ENCODE measurements around the gene ATP8B4.
A peak's percentile ranks its signal among the peaks of the same experiment; 100 is the strongest.
"Not testable (repeated sequence)": the region's sequence is repeated elsewhere in the genome, so short reads cannot be mapped to it uniquely, and the experiment has no call there.

The ATP8B4 gene, protein sequence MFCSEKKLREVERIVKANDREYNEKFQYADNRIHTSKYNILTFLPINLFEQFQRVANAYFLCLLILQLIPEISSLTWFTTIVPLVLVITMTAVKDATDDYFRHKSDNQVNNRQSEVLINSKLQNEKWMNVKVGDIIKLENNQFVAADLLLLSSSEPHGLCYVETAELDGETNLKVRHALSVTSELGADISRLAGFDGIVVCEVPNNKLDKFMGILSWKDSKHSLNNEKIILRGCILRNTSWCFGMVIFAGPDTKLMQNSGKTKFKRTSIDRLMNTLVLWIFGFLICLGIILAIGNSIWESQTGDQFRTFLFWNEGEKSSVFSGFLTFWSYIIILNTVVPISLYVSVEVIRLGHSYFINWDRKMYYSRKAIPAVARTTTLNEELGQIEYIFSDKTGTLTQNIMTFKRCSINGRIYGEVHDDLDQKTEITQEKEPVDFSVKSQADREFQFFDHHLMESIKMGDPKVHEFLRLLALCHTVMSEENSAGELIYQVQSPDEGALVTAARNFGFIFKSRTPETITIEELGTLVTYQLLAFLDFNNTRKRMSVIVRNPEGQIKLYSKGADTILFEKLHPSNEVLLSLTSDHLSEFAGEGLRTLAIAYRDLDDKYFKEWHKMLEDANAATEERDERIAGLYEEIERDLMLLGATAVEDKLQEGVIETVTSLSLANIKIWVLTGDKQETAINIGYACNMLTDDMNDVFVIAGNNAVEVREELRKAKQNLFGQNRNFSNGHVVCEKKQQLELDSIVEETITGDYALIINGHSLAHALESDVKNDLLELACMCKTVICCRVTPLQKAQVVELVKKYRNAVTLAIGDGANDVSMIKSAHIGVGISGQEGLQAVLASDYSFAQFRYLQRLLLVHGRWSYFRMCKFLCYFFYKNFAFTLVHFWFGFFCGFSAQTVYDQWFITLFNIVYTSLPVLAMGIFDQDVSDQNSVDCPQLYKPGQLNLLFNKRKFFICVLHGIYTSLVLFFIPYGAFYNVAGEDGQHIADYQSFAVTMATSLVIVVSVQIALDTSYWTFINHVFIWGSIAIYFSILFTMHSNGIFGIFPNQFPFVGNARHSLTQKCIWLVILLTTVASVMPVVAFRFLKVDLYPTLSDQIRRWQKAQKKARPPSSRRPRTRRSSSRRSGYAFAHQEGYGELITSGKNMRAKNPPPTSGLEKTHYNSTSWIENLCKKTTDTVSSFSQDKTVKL

GRCh38 chr15:50119063-50120040 is at the start of gene ATP8B4:
ATP8B4 (minus strand) TSS chr15:50119233; CDS start chr15:50106966, 12,267 bp downstream.
- DNase-seq = no peak
- H3K9me3 Mint-ChIP-seq = peaks cover 14% of the 10 kb centered on the region in 2 donors
- peak within 1 kb of the TSS; percentile 56 to 82 for H3K4me3 Mint-ChIP-seq
- peak; percentile 67 for ATAC-seq
- H3K27ac Mint-ChIP-seq = peak within 1 kb of the TSS; percentile 64 to 92
- peaks cover 30% of the 10 kb centered on the region for H3K4me1 Mint-ChIP-seq
- H3K27me3 Mint-ChIP-seq = peaks cover 7% of the 10 kb centered on the region

- H3K4me1 Mint-ChIP-seq = peaks cover 7% of the 10 kb centered on the region
- DNase-seq (no peak), ATAC-seq (no peak)
- H3K9me3 Mint-ChIP-seq = peaks cover 8 to 12% of the 10 kb centered on the region in 2 donors
- H3K27me3 Mint-ChIP-seq = peaks cover 59% of the 10 kb centered on the region
- no peak overlapping the region for H3K27ac Mint-ChIP-seq
- H3K4me3 Mint-ChIP-seq = no peak overlapping the region
Measured at GRCh38 chr15:50168379-50168778, 49.3 kb upstream of the ATP8B4 start.

- peaks cover 70% of the 10 kb centered on the region for H3K27me3 Mint-ChIP-seq
- H3K27ac Mint-ChIP-seq = no peak overlapping the region
- ATAC-seq (no peak), DNase-seq (no peak)
- peaks cover 7% of the 10 kb centered on the region for H3K4me1 Mint-ChIP-seq
- no peak overlapping the region for H3K4me3 Mint-ChIP-seq
- H3K9me3 Mint-ChIP-seq = peaks cover 8 to 18% of the 10 kb centered on the region in 2 donors
Measured at GRCh38 chr15:50167110-50167509, 48.1 kb upstream of the ATP8B4 start.

DNA sequence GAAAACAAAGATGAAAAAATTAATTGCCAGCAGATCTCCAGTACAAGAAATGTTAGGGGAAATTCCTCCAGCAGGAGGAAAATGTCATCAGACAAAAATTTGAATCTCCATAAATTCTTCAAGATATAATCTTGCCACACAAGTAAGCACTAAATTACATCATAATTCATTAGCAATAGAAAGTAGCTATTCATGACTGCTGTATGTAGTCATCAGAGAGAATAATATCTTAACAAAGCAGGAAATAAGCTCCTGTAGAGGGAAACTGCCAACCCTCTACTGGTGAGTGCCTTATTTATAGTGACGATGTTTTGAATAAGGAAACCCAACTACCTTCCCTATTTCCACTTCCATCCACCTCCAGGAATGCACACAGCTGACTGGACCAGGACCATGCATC is 47.2 kb upstream of the ATP8B4 start:
- H3K4me1 Mint-ChIP-seq = peaks cover under 1% of the 10 kb centered on the region
- peaks cover 70% of the 10 kb centered on the region for H3K27me3 Mint-ChIP-seq
- peaks cover 1 to 12% of the 10 kb centered on the region in 2 donors for H3K9me3 Mint-ChIP-seq
- ATAC-seq = no peak
- no peak for DNase-seq
- no peak overlapping the region for H3K27ac Mint-ChIP-seq
- no peak overlapping the region for H3K4me3 Mint-ChIP-seq

DNA sequence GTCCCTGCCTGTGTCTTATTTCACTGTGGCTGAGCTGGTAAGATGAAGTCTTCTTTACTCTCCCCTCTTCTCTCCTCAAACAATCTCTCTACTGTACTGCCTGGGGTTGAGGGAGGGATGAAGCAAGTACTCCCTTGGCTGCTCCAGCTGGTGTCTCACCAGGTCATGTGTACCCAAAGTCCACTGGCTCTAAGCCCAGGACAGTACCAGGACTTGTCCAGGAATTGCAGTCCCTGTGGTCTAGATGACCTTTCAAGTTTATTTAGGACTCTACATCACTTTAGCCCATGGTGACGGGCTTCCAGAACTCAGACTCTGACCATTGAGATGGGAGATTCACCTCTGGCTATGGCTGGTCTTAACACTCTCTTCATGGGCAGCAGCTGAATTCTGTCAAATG is 45.4 kb upstream of the ATP8B4 start:
- Mint-ChIP-seq H3K9me3 (peaks cover 0 to 17% of the 10 kb centered on the region in 2 donors), H3K4me1 (no peaks in the 10 kb centered on the region), H3K27ac (no peak overlapping the region), H3K27me3 (peaks cover 67% of the 10 kb centered on the region), H3K4me3 (no peak overlapping the region)
- ATAC-seq (no peak), DNase-seq (no peak)

GRCh38 chr15:50163719-50164410 is 44.8 kb upstream of the ATP8B4 start:
- H3K9me3 Mint-ChIP-seq = peaks cover 6 to 13% of the 10 kb centered on the region in 2 donors
- H3K4me3 Mint-ChIP-seq = no peak overlapping the region
- no peak overlapping the region for H3K27ac Mint-ChIP-seq
- H3K4me1 Mint-ChIP-seq = no peaks in the 10 kb centered on the region
- ATAC-seq = no peak
- H3K27me3 Mint-ChIP-seq = peaks cover 61% of the 10 kb centered on the region
- no peak for DNase-seq

DNA sequence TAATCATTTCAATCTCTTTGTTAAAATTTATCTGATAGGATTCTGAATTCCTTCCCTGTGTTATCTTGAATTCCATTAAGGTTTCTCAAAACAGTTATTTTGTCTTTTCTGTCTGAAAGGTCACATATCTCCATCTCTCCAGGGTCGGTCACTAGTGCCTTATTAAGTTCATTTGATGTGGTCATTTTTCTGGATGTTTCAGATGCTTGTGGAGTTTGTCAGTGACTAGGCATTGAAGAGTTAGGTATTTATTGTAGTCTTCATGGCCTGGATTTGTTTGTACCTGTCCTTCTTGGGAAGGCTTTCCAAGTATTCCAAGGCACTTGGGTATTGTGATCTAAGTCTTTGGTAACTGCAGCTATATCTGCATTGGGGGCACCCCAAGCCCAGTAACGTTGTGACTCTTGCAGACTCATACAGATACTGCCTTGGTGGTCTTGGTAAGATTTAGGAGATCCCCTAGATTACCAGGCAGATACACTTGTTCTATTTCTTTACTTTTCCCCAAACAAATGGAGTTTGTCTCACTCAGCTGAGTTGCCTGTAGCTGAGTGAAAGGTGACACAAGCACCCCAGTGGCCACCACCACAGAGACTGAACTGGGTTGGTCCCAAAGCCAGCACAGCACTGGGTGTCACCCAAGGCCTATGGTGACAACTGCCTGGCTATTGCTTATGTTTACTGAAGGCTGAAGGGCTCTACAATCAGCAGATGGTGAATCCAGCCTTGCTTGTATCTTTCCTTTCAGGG is 44.1 kb upstream of the ATP8B4 start:
- Mint-ChIP-seq H3K9me3 (peaks cover 9 to 13% of the 10 kb centered on the region in 2 donors), H3K27me3 (peaks cover 57% of the 10 kb centered on the region), H3K27ac (no peak overlapping the region), H3K4me3 (no peak overlapping the region), H3K4me1 (no peaks in the 10 kb centered on the region)
- no peak for DNase-seq
- peak; percentile 75 for ATAC-seq

- not testable (repeated sequence) for H3K4me1 Mint-ChIP-seq, H3K4me3 Mint-ChIP-seq, DNase-seq, ATAC-seq, H3K27ac Mint-ChIP-seq
- Mint-ChIP-seq H3K9me3 (peaks cover 16 to 19% of the 10 kb centered on the region in 2 donors), H3K27me3 (peaks cover 27% of the 10 kb centered on the region)
Measured at GRCh38 chr15:50158236-50158635, 39.2 kb upstream of the ATP8B4 start.

- ATAC-seq = no peak
- Mint-ChIP-seq H3K4me1 (peaks cover 9% of the 10 kb centered on the region), H3K27ac (no peak overlapping the region), H3K27me3 (no peaks in the 10 kb centered on the region), H3K4me3 (no peak overlapping the region), H3K9me3 (no peaks in the 10 kb centered on the region)
- no peak for DNase-seq
Measured at GRCh38 chr15:50151476-50151875, 32.4 kb upstream of the ATP8B4 start.

- H3K4me1 Mint-ChIP-seq = peaks cover 11% of the 10 kb centered on the region
- H3K27me3 Mint-ChIP-seq = no peaks in the 10 kb centered on the region
- H3K27ac Mint-ChIP-seq = no peak overlapping the region
- no peaks in the 10 kb centered on the region for H3K9me3 Mint-ChIP-seq
- no peak for DNase-seq
- H3K4me3 Mint-ChIP-seq = no peak overlapping the region
- ATAC-seq = no peak
Measured at GRCh38 chr15:50150851-50151250, 31.8 kb upstream of the ATP8B4 start.

DNA sequence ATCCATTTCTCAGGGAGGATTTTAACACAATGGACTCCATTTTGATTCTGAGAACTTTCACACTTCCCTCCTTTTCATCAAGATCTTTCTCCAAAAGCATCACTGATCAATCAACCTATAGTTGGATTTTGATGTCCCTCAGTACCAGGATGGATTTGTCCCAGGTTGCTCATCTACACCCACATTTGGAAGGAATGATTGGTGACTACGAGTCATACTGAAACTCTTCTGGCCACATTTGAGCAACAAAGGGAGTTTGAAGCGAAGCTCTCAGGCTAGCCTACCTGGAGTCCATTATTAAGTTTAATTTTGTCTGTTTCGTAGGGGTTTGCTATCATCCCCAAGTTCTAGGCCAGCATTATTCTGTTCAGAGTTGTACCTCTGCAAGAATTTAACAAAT is 31.3 kb upstream of the ATP8B4 start:
- no peak overlapping the region for H3K27ac Mint-ChIP-seq
- H3K4me3 Mint-ChIP-seq = no peak overlapping the region
- H3K27me3 Mint-ChIP-seq = no peaks in the 10 kb centered on the region
- H3K4me1 Mint-ChIP-seq = peaks cover 11% of the 10 kb centered on the region
- ATAC-seq (peak; percentile 52), DNase-seq (no peak)
- no peaks in the 10 kb centered on the region for H3K9me3 Mint-ChIP-seq

GRCh38 chr15:50149090-50149489 is 30.1 kb upstream of the ATP8B4 start:
- no peaks in the 10 kb centered on the region for H3K9me3 Mint-ChIP-seq
- H3K27me3 Mint-ChIP-seq = no peaks in the 10 kb centered on the region
- H3K27ac Mint-ChIP-seq = no peak overlapping the region

GRCh38 chr15:50148362-50148963 is 29.4 kb upstream of the ATP8B4 start:
- H3K27me3 Mint-ChIP-seq = no peaks in the 10 kb centered on the region
- DNase-seq (no peak), ATAC-seq (no peak)
- no peaks in the 10 kb centered on the region for H3K9me3 Mint-ChIP-seq
- H3K4me1 Mint-ChIP-seq = peaks cover 11% of the 10 kb centered on the region
- H3K4me3 Mint-ChIP-seq = no peak overlapping the region
- no peak overlapping the region for H3K27ac Mint-ChIP-seq

More at GRCh38 chr15:50149090-50149489, 30.1 kb upstream of the ATP8B4 start:
- ATAC-seq (peak; percentile 31), DNase-seq (no peak)
- no peak overlapping the region for H3K4me3 Mint-ChIP-seq
- H3K4me1 Mint-ChIP-seq = peaks cover 11% of the 10 kb centered on the region
